Activated T-cell treated with anti-CD3 and anti-CD28 coated beads, Interleukin-2, amount 50 U/mL, for 1 hour (primary cell): ENCODE results near the gene NARS2.

Experiments
- DNase-seq: peaks from one replicate; pipeline ENCODE4 v3.0.0-alpha.2; 2020

NARS2 gene

DNA sequence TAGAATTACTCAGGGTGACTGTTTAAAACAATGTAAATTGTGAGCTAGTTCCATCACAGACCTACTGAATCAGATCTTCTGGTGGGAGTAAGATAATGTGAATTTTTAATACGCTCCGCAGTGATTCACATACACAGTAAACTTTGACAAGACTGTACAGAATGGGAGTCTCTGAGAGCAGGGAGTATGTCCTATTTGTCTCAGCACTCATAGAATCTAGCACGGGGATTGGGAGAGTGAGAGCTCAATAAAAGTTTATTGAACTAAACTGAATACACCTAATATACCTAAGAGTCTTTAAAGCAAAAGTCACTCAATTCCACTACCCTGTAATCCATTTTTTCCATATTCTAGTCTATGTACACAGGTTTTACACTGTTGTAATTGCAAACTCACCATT, 145.9 kb downstream of the NARS2 start:
- DNase-seq, result no peak

DNA sequence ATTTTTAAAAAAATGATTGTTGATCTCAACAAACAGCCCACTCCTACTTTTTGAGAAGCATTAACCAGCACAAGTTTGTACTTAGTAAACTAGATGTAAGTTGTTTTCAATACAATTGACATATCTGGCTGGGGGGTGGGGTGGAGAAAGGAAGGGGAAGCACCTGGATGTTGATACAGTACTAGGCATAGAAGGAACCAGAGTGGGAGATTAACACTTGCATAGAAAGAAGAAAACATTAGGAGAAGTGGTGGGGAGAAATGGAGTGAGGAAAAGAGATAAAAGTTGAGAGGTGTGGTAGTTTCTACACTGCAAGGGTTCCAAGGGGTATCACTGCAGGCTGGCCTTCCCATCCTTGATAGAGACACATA, 146.4 kb downstream of the NARS2 start:
- DNase-seq, result no peak

- no peak for DNase-seq
Measured at GRCh38 chr11:78427615-78428265, 146.9 kb downstream of the NARS2 start.

DNA sequence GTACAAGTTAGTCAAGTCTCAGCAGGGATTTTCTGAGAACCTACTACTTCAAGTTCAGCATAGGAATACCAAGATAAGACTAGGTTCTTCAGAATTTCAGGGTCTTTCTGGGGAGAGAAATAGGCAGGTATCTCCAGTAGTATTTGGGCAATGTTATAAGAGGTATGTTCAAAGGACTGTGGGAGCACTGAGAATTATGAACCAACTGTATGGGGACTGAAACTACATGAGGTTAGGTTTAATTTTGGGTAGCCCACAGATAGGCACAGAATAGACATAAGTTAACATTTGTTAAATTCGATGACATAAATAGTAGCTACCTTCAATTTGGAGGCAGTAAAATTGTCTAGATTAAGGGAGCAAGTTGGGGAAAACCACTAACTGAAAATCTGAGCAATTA, 147.8 kb downstream of the NARS2 start:
- no peak for DNase-seq

DNA sequence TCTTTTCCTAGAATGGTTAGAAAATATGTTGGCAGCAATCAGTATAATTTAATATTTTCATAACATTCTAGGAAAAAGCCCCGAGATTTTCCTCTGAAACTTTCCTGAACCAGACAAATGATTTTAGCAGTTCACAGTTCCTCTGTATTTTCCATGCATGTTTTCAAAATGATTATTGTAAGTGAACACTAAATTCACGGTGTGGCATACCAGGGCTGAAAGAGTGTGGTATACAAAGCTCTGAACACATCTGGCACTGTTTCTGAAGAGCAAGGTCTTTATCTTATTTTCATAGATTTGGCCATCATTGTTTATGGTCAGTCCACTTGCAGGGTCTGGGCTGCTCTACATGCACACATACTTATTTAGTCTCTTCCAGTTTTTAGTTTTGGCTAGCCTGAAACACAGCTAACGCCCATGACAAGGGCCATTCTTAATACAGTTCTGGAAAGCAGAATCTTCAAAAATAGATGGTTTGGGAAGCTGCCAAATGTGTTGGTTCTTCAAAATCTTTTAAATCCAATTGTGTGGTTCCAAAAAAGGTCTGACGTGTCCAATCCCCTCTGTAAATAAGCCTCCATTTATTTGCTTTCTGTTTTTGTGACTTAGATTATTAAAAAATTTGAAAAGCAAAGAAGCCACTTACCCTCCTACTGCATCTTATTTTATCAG, 149.1 kb downstream of the NARS2 start:
- DNase-seq, result no peak

DNA sequence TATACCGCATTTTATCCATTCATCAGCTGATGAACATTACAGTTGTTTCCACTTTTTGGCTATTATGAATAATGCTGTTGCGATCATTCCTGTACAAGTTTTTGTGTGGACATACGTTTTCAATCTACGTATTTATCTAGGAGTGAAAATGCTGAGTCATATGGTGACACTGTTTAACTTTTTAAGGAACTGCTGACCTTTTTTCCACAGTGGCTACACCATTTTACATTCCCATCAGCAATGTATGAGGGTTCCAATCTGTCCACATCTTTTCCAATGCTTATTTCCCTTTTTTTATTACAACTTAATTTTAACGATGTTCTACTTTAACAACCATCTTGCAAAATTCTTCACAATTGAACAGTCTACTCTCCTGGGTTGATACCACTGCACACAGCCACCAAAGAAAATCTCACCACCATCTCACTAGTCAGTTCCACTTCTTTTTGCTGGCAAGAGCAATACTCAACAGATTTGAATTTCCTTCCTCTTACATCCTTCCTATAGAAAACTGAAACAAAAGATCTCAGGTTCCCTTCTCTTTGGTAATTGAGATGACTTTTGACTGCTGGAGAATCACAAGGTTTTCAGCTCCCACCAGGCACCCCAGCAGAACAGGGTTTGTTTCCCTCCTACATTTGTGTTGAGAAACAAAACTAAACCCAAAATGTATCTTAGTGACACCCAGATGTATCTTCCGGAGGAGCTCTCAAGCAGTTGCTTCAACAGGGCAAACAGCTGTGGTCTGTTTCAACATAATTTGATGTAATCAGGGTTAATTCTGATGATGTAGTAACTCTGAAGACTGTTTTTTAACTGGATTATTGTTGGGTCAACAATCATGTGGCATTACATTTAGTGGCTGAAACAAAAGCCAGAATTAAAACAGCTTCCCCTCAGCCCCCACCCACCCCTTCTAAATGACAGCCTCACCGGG, 150.1 kb downstream of the NARS2 start:
- no peak for DNase-seq

DNA sequence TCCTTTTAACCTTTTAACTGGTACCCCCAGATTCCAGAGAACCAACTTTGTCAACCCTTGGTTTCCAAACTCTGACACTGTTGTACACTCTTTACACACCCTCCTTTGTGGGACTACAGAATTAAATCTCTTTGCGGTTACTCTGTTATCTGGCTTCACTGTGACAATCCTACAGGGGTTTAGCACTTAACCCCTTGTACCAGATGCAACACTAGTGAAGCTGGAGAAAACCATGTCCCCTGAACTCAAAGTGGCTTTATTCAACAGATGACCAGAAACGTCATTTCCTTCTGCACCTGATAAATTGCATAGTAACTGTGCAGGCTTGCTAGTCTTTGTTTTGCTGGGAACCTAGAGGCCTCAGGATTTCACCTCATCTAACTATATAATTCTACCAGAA, 151.4 kb downstream of the NARS2 start:
- DNase-seq, result no peak

- peak; percentile 33 for DNase-seq
Measured at GRCh38 chr11:78420796-78421209, 153.9 kb downstream of the NARS2 start.

- DNase-seq, result peak; percentile 60
Measured at GRCh38 chr11:78420255-78420764, 154.4 kb downstream of the NARS2 start.

DNA sequence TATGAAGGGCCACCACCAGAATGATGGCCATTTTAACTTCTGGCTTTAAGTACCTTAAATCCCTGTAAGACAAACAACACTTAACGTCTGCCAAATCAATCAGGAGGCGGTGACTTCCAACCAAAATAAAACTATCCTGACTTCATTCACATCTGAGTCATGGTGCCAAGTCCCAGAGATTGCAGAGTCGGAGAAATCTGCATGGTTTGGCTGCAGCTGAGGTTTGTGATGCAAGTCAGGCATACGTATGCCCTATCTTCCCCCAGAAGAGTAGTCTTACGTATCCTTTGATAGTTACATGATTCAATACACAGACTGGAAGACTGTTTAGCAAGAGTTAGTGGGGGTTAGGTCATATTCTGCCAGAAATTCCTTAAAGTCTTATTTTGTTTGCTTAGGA, 155.3 kb downstream of the NARS2 start:
- DNase-seq, result no peak

DNA sequence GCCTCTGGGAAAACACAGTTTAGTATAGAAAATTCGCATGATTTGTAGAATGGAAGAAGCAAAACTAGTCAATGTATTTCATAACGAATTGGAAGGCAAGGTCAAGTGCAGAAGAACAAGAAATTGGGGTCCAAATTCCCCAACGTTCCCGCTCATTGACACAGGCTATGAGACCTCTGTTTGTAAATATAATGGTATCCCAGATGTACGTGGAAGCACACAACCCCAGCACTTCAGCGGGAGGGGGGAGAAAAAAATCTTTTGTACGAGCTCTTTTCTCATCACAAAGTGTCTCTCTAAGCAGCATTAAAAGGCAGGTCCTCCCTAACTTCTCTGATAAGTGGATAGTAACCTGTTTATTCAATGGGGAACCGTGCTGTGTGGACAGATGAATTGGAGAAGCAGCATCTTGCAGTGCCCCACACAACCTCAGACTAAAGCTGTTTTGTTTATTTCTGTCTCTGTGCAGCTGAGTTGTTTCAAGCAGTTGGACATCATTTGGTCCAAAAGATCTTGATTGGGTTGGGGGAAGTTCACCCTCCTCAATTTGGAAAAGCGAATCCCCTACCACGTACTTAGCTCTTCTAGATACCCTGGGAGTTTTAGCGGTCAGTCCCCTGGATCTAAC, 156.0 kb downstream of the NARS2 start:
- no peak for DNase-seq

- DNase-seq, result peak; percentile 82
Measured at GRCh38 chr11:78417888-78418583, 156.6 kb downstream of the NARS2 start.

- DNase-seq, result no peak
Measured at GRCh38 chr11:78417175-78417887, 157.3 kb downstream of the NARS2 start, which contains the start of gene GAB2. TSS of gene GAB2 (minus strand) at chr11:78417820. CDS start at chr11:78417720, 100 bp downstream.

DNA sequence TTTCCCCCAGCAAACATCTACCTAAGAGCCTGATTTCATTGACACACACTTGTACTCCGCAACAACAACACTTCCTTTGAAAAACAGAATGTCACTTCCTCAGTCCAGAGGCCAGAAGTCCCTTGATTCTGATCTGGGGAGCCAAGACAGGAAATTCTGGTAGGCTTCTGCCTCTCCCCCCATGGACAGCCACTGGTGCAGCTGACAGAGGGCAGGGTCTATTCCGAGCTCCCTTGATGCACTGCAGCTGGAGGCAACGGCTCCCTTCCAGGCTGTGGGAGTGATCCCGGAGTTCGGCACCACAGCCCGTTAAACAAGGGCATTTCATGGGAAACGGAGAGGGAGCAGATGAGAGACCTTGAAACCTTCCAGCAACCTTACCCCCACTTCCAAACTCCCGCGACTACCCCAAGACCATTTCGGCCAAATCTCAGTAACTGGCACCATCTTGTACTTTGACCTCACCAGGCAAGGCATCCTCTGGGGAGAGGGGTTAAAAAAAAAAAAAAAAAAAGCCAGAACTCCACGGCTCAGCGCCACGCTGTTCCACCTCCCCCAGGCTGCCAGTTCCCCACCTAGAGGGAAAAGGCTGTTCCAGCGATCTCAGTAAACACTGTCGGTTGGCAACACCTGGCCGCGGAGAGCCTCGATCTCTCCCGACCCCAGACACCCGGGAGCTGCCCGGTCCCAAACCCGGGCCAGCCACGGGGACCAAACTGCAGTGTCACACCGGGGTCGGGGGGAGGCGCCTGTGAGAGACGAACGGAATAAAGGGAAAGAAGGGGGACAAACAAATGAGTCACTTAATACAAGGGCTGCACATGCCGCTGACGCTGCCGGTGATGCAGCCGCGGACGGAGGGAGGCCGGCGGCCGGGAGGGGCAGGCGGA, 158.1 kb downstream of the NARS2 start:
- peak; percentile 81 for DNase-seq

GRCh38 chr11:78415338-78415737, 159.3 kb downstream of the NARS2 start:
- no peak for DNase-seq

GRCh38 chr11:78414321-78415051, 160.2 kb downstream of the NARS2 start:
- DNase-seq, result no peak

DNA sequence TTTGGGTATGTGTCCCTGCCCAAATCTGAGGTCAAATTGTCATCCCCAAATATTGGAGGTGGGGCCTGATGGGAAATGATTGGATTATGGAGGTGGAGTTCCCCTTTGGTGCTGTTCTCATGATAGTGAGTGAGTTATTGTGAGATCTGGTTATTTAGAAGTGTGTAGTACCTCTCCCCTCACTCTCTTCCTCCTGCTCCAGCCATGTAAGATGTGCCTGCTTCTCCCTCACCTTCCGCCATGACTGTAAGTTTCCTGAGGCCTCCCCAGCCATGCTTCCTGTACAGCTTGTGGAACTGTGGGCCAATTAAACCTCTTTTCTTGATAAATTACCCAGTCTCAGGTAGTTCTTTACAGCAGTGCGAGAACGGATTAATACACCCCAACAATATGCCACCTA, 166.0 kb downstream of the NARS2 start:
- no peak for DNase-seq

DNA sequence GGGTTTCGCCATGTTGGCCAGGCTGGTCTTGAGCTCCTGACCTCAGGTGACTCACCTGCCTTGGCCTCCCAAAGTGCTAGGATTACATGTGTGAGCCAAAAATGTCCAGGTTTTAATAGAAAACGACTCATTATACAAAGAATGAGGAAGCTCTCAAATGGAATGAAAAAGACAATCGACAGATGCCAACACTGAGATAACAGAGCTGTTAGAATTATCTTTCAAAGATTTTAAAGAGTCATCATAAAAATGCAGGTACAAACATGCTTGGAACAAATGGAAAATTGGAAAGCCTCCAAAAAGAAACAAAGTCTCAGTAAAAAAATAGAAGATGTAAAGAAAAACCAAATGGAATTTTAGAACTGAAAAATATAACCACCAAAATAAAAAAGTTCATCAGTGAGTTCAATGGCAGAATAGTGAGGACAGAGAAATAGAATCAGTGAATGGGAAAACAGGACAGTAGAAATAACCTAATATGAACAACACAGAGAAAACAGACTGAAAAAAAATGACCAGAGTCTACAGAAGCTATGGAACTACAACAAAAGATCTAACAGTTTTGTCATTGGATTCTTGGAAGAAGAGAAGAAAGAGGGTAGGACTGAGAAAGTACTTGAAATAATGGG, 168.0 kb downstream of the NARS2 start:
- DNase-seq, result no peak

GRCh38 chr11:78405805-78406204, 168.9 kb downstream of the NARS2 start:
- no peak for DNase-seq
